ENCODE results near the gene ZBTB17.

ZBTB17 gene

GRCh38 chr1:15959424-15959823 is 16.5 kb downstream of the ZBTB17 start:
- DNase-seq = no peak
- no peak overlapping the region for H3K4ac ChIP-seq (ENCODE audit: low read depth in 1 of 2, low read length in 2 of 2)
- no peak overlapping the region for H2BK15ac ChIP-seq (ENCODE audit: low read depth, poor library complexity, severe bottlenecking)
- H3K27me3 ChIP-seq (ENCODE audit: control insufficient read depth in 1 of 2, insufficient read depth in 1 of 2, low read length in 2 of 2) = no peaks in the 10 kb centered on the region
- H3K27ac ChIP-seq (ENCODE audit: low read length, poor library complexity, severe bottlenecking) = no peak overlapping the region
- H3K79me1 ChIP-seq (replicated peaks; ENCODE audit: low read length, poor library complexity, severe bottlenecking) = peaks cover 15% of the 10 kb centered on the region
- H2BK5ac ChIP-seq (ENCODE audit: low read depth, low read length, poor library complexity, severe bottlenecking) = no peak overlapping the region
- H3K4me1 ChIP-seq (ENCODE audit: control insufficient read depth, insufficient read depth, low read depth, low read length) = peaks cover 29% of the 10 kb centered on the region
- no peak overlapping the region for H4K8ac ChIP-seq (ENCODE audit: low read length)
- no peaks in the 10 kb centered on the region for H3K9me3 ChIP-seq (ENCODE audit: control insufficient read depth, low read length)
- H2BK120ac ChIP-seq (ENCODE audit: low read depth, low read length) = no peak overlapping the region
- H2AFZ ChIP-seq (ENCODE audit: low read depth, low read length) = no peak overlapping the region
- no peak overlapping the region for H4K91ac ChIP-seq (ENCODE audit: low read length)
- H3K9ac ChIP-seq (ENCODE audit: low read length) = no peak overlapping the region
- H3K14ac ChIP-seq (ENCODE audit: low read length in 2 of 2) = no peak overlapping the region
- H2BK12ac ChIP-seq (ENCODE audit: low read length in 2 of 2) = no peak overlapping the region
- no peak overlapping the region for H2AK5ac ChIP-seq (ENCODE audit: low read length, severe bottlenecking)
- no peak overlapping the region for H3K18ac ChIP-seq (ENCODE audit: low read depth in 1 of 2, low read length in 2 of 2)
- peaks cover 8 to 14% of the 10 kb centered on the region in 2 experiments for H3K36me3 ChIP-seq (ENCODE audit: control insufficient read depth in 1 of 2, insufficient read depth in 2 of 2, low read depth in 1 of 2, low read length in 2 of 2)
- H3K4me3 ChIP-seq (ENCODE audit: insufficient read depth in 1 of 2, low read depth in 1 of 2, low read length in 2 of 2) = no peak overlapping the region
- H3K23ac ChIP-seq (ENCODE audit: low read length in 2 of 2) = no peak overlapping the region
- H3K4me2 ChIP-seq (ENCODE audit: low read length, poor library complexity, severe bottlenecking) = no peak overlapping the region

GRCh38 chr1:15958793-15959192 is 17.1 kb downstream of the ZBTB17 start:
- Histone ChIP-seq H2BK120ac (ENCODE audit: low read depth, low read length) (no peak overlapping the region), H3K4me1 (ENCODE audit: control insufficient read depth, insufficient read depth, low read depth, low read length) (peaks cover 25% of the 10 kb centered on the region), H3K18ac (ENCODE audit: low read depth in 1 of 2, low read length in 2 of 2) (no peak overlapping the region), H3K9me3 (ENCODE audit: control insufficient read depth, low read length) (no peaks in the 10 kb centered on the region), H2AK5ac (ENCODE audit: low read length, severe bottlenecking) (peak overlapping the region; percentile 42), H3K27me3 (ENCODE audit: control insufficient read depth in 1 of 2, insufficient read depth in 1 of 2, low read length in 2 of 2) (no peaks in the 10 kb centered on the region), H3K4me3 (ENCODE audit: insufficient read depth in 1 of 2, low read depth in 1 of 2, low read length in 2 of 2) (no peak overlapping the region), H3K79me1 (replicated peaks; ENCODE audit: low read length, poor library complexity, severe bottlenecking) (peaks cover 15% of the 10 kb centered on the region), H2AFZ (ENCODE audit: low read depth, low read length) (no peak overlapping the region), H2BK12ac (ENCODE audit: low read length in 2 of 2) (no peak overlapping the region), H3K9ac (ENCODE audit: low read length) (peak overlapping the region; percentile 39), H3K23ac (ENCODE audit: low read length in 2 of 2) (no peak overlapping the region), H4K91ac (ENCODE audit: low read length) (peak overlapping the region; percentile 78), H4K8ac (ENCODE audit: low read length) (no peak overlapping the region), H2BK15ac (ENCODE audit: low read depth, poor library complexity, severe bottlenecking) (no peak overlapping the region), H3K36me3 (ENCODE audit: control insufficient read depth in 1 of 2, insufficient read depth in 2 of 2, low read depth in 1 of 2, low read length in 2 of 2) (peaks cover 12 to 16% of the 10 kb centered on the region in 2 experiments), H3K27ac (ENCODE audit: low read length, poor library complexity, severe bottlenecking) (peak overlapping the region; percentile 16), H3K4me2 (ENCODE audit: low read length, poor library complexity, severe bottlenecking) (no peak overlapping the region), H3K14ac (ENCODE audit: low read length in 2 of 2) (no peak overlapping the region), H2BK5ac (ENCODE audit: low read depth, low read length, poor library complexity, severe bottlenecking) (no peak overlapping the region), H3K4ac (ENCODE audit: low read depth in 1 of 2, low read length in 2 of 2) (no peak overlapping the region)
- DNase-seq = peak; percentile 29

GRCh38 chr1:15958111-15958510 is 17.8 kb downstream of the ZBTB17 start:
- H2BK120ac ChIP-seq (ENCODE audit: low read depth, low read length) = no peak overlapping the region
- no peak overlapping the region for H3K4me2 ChIP-seq (ENCODE audit: low read length, poor library complexity, severe bottlenecking)
- no peak overlapping the region for H4K8ac ChIP-seq (ENCODE audit: low read length)
- no peaks in the 10 kb centered on the region for H3K27me3 ChIP-seq (ENCODE audit: control insufficient read depth in 1 of 2, insufficient read depth in 1 of 2, low read length in 2 of 2)
- no peak overlapping the region for H3K4ac ChIP-seq (ENCODE audit: low read depth in 1 of 2, low read length in 2 of 2)
- peaks cover 12 to 16% of the 10 kb centered on the region in 2 experiments for H3K36me3 ChIP-seq (ENCODE audit: control insufficient read depth in 1 of 2, insufficient read depth in 2 of 2, low read depth in 1 of 2, low read length in 2 of 2)
- H3K9ac ChIP-seq (ENCODE audit: low read length) = no peak overlapping the region
- peaks cover 15% of the 10 kb centered on the region for H3K79me1 ChIP-seq (replicated peaks; ENCODE audit: low read length, poor library complexity, severe bottlenecking)
- no peak overlapping the region for H2BK12ac ChIP-seq (ENCODE audit: low read length in 2 of 2)
- no peak overlapping the region for H2AFZ ChIP-seq (ENCODE audit: low read depth, low read length)
- H3K14ac ChIP-seq (ENCODE audit: low read length in 2 of 2) = no peak overlapping the region
- H2BK5ac ChIP-seq (ENCODE audit: low read depth, low read length, poor library complexity, severe bottlenecking) = no peak overlapping the region
- peak overlapping the region; percentile 42 for H2AK5ac ChIP-seq (ENCODE audit: low read length, severe bottlenecking)
- H3K18ac ChIP-seq (ENCODE audit: low read depth in 1 of 2, low read length in 2 of 2) = no peak overlapping the region
- no peak overlapping the region for H3K23ac ChIP-seq (ENCODE audit: low read length in 2 of 2)
- no peak overlapping the region for H2BK15ac ChIP-seq (ENCODE audit: low read depth, poor library complexity, severe bottlenecking)
- H3K4me1 ChIP-seq (ENCODE audit: control insufficient read depth, insufficient read depth, low read depth, low read length) = peaks cover 30% of the 10 kb centered on the region
- H4K91ac ChIP-seq (ENCODE audit: low read length) = no peak overlapping the region
- no peak for DNase-seq
- H3K9me3 ChIP-seq (ENCODE audit: control insufficient read depth, low read length) = no peaks in the 10 kb centered on the region
- H3K4me3 ChIP-seq (ENCODE audit: insufficient read depth in 1 of 2, low read depth in 1 of 2, low read length in 2 of 2) = no peak overlapping the region
- 51% methylated on average over 4 of the region's 5 CpGs for WGBS
- peak overlapping the region; percentile 16 for H3K27ac ChIP-seq (ENCODE audit: low read length, poor library complexity, severe bottlenecking)

- Histone ChIP-seq H2BK120ac (ENCODE audit: low read depth, low read length) (no peak overlapping the region), H2BK5ac (ENCODE audit: low read depth, low read length, poor library complexity, severe bottlenecking) (no peak overlapping the region), H3K14ac (ENCODE audit: low read length in 2 of 2) (no peak overlapping the region), H2BK15ac (ENCODE audit: low read depth, poor library complexity, severe bottlenecking) (no peak overlapping the region), H3K4me1 (ENCODE audit: control insufficient read depth, insufficient read depth, low read depth, low read length) (peaks cover 34% of the 10 kb centered on the region), H3K27ac (ENCODE audit: low read length, poor library complexity, severe bottlenecking) (no peak overlapping the region), H2AFZ (ENCODE audit: low read depth, low read length) (no peak overlapping the region), H3K4me2 (ENCODE audit: low read length, poor library complexity, severe bottlenecking) (no peak overlapping the region), H2BK12ac (ENCODE audit: low read length in 2 of 2) (no peak overlapping the region), H4K8ac (ENCODE audit: low read length) (no peak overlapping the region), H3K9me3 (ENCODE audit: control insufficient read depth, low read length) (no peaks in the 10 kb centered on the region), H3K79me1 (replicated peaks; ENCODE audit: low read length, poor library complexity, severe bottlenecking) (peaks cover 15% of the 10 kb centered on the region), H2AK5ac (ENCODE audit: low read length, severe bottlenecking) (no peak overlapping the region), H3K23ac (ENCODE audit: low read length in 2 of 2) (no peak overlapping the region), H3K36me3 (ENCODE audit: control insufficient read depth in 1 of 2, insufficient read depth in 2 of 2, low read depth in 1 of 2, low read length in 2 of 2) (peaks cover 12 to 16% of the 10 kb centered on the region in 2 experiments), H3K4ac (ENCODE audit: low read depth in 1 of 2, low read length in 2 of 2) (no peak overlapping the region), H3K27me3 (ENCODE audit: control insufficient read depth in 1 of 2, insufficient read depth in 1 of 2, low read length in 2 of 2) (no peaks in the 10 kb centered on the region), H3K4me3 (ENCODE audit: insufficient read depth in 1 of 2, low read depth in 1 of 2, low read length in 2 of 2) (no peak overlapping the region), H3K18ac (ENCODE audit: low read depth in 1 of 2, low read length in 2 of 2) (no peak overlapping the region), H3K9ac (ENCODE audit: low read length) (no peak overlapping the region), H4K91ac (ENCODE audit: low read length) (no peak overlapping the region)
- peak; percentile 22 for DNase-seq
- WGBS = 80% methylated on average over 14 of the region's 15 CpGs
These were observed 18.4 kb downstream of the ZBTB17 start for GRCh38 chr1:15957221-15958095.
